WTC11 (cell line): ENCODE results near the gene ARHGAP44. TPM values are rescaled to one million over a fixed set of nuclear protein-coding genes. Genes with fewer than 3 reads are reported as not detected.

ENCODE experiments used
- ATAC-seq: fragments of 200-7000 bp; cut with Tn5 transposase; 2 replicates; pipeline ENCODE4 v1.10.0; 2021; ENCODE audit warnings: mild to moderate bottlenecking, moderate library complexity
- CTCF ChIA-PET: fragments of 300-600 bp; sonication (Branson Sonifier 250); formaldehyde crosslinking; loops from one replicate; lab custom pipeline; 2021; ENCODE audit warnings: antibody characterized with exemption; lab: Charles Lee
- POLR2A ChIA-PET: fragments of 350-600 bp; sonication (Branson Sonifier 250); formaldehyde crosslinking; loops from one replicate; lab custom pipeline; 2021; ENCODE audit warnings: antibody characterized with exemption; lab: Charles Lee
- DNase-seq: peaks from one replicate; pipeline ENCODE4 v3.0.0; 2021; ENCODE audit warnings: low spot score
- H3K27ac Mint-ChIP-seq: 2 replicates; pipeline ENCODE4 v1.8.0; 2021; ENCODE audit warnings: mixed read lengths
- H3K27me3 Mint-ChIP-seq: 2 replicates; pipeline ENCODE4 v1.8.0; 2021; ENCODE audit warnings: low read depth, mild to moderate bottlenecking, moderate library complexity, mixed read lengths
- H3K36me3 Mint-ChIP-seq: 2 replicates; pipeline ENCODE4 v1.8.0; 2021; ENCODE audit warnings: mixed read lengths
- H3K4me1 Mint-ChIP-seq: 2 replicates; pipeline ENCODE4 v1.8.0; 2022; ENCODE audit warnings: mixed read lengths
- H3K4me3 Mint-ChIP-seq: 2 replicates; pipeline ENCODE4 v1.8.0; 2021; ENCODE audit warnings: mild to moderate bottlenecking, moderate library complexity, mixed read lengths
- H3K9me3 Mint-ChIP-seq: 2 replicates; pipeline ENCODE4 v1.8.0; 2021; ENCODE audit warnings: mixed read lengths
- ATF1 ChIP-seq: sonication (generic); formaldehyde crosslinking; IDR thresholded peaks from 2 replicates; pipeline ENCODE4 v1.8.1; 2023; ENCODE audit warnings: mild to moderate bottlenecking, moderate library complexity, missing genetic modification reagents
- FOXK1 ChIP-seq: sonication (generic); formaldehyde crosslinking; IDR thresholded peaks from 2 replicates; pipeline ENCODE4 v1.8.0; 2022; ENCODE audit warnings: mild to moderate bottlenecking, moderate library complexity, missing genetic modification reagents
- MYBL2 ChIP-seq: sonication (generic); formaldehyde crosslinking; IDR thresholded peaks from 2 replicates; pipeline ENCODE4 v1.8.1; 2023; ENCODE audit warnings: mild to moderate bottlenecking, moderate library complexity, missing genetic modification reagents
- RORB ChIP-seq: fragments of 250-450 bp; sonication (Bioruptor Pico); IDR thresholded peaks from 2 replicates; pipeline ENCODE4 v1.9.0; 2021; ENCODE audit warnings: mild to moderate bottlenecking
- TCF7 ChIP-seq: sonication (generic); formaldehyde crosslinking; IDR thresholded peaks from 2 replicates; pipeline ENCODE4 v1.8.0; 2022; ENCODE audit warnings: mild to moderate bottlenecking, low read depth, missing genetic modification reagents, moderate library complexity
- ZNF263 ChIP-seq: sonication (generic); formaldehyde crosslinking; IDR thresholded peaks from 2 replicates; pipeline ENCODE4 v1.8.1; 2022; ENCODE audit warnings: low read depth, mild to moderate bottlenecking, moderate library complexity, missing genetic modification reagents
- total RNA-seq: library from RNA; stranded (reverse); gene quantifications from 3 replicates; pipeline ENCODE4 v1.2.3, GENCODE V29; 2021
- TF ChIP-seq, protein P1 (sequence below): fragments of 250-450 bp; sonication (Bioruptor Pico); IDR thresholded peaks from 2 replicates; pipeline ENCODE4 v1.8.0; 2021; ENCODE audit warnings: mild to moderate bottlenecking
- TF ChIP-seq, protein P2 (sequence below): fragments of 250-450 bp; sonication (Bioruptor Pico); IDR thresholded peaks from 2 replicates; pipeline ENCODE4 v1.9.0; 2021; ENCODE audit warnings: mild to moderate bottlenecking, borderline replicate concordance
- TF ChIP-seq, protein P3 (sequence below): sonication (generic); formaldehyde crosslinking; IDR thresholded peaks from 2 replicates; pipeline ENCODE4 v1.8.1; 2022; ENCODE audit warnings: mild to moderate bottlenecking, moderate library complexity, missing genetic modification reagents
- TF ChIP-seq, protein P4 (sequence below): sonication (generic); formaldehyde crosslinking; IDR thresholded peaks from 2 replicates; pipeline ENCODE4 v1.8.1; 2022; ENCODE audit warnings: low read depth, mild to moderate bottlenecking, moderate library complexity, missing genetic modification reagents, borderline replicate concordance
- TF ChIP-seq, protein P5 (sequence below): sonication (generic); formaldehyde crosslinking; IDR thresholded peaks from 2 replicates; pipeline ENCODE4 v1.8.1; 2023; ENCODE audit warnings: mild to moderate bottlenecking, missing genetic modification reagents

Gene ARHGAP44
- total RNA-seq, 1 experiment from 2014 or later = 23.8 TPM

DNA sequence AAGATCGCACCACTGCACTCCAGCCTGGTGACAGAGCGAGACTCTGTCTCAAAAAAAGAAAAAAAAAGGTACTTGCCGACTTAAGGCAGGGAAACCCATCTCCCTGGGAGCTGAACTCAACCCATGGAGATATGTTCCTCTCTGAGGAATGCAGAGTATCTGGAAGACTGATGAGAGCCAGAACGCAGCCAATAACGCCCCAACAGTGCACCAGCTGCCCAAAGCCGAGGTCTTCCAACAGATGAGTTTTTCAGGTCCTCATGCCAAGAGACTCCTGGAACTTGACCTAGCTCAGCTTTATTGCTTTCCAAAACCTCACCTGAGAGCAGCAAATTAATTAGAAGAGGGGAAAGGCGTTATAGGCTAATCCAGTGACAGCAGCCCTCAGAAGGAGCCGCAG, 219.2 kb downstream of the ARHGAP44 start:
- no peaks in the 10 kb centered on the region for H3K27me3 Mint-ChIP-seq
- peaks cover 80% of the 10 kb centered on the region for H3K36me3 Mint-ChIP-seq
- CTCF ChIA-PET = no interaction called here
- DNase-seq = no peak
- POLR2A ChIA-PET = no interaction called here
- no peaks in the 10 kb centered on the region for H3K9me3 Mint-ChIP-seq
- TF ChIP-seq, protein P1, sequence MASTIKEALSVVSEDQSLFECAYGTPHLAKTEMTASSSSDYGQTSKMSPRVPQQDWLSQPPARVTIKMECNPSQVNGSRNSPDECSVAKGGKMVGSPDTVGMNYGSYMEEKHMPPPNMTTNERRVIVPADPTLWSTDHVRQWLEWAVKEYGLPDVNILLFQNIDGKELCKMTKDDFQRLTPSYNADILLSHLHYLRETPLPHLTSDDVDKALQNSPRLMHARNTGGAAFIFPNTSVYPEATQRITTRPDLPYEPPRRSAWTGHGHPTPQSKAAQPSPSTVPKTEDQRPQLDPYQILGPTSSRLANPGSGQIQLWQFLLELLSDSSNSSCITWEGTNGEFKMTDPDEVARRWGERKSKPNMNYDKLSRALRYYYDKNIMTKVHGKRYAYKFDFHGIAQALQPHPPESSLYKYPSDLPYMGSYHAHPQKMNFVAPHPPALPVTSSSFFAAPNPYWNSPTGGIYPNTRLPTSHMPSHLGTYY (CRISPR knock-in tag) = no peak
- no peak for TF ChIP-seq RORB (CRISPR knock-in tag)
- no peak overlapping the region for H3K27ac Mint-ChIP-seq
- ATAC-seq = no peak
- no peaks in the 10 kb centered on the region for H3K4me1 Mint-ChIP-seq
- no peak overlapping the region for H3K4me3 Mint-ChIP-seq

DNA sequence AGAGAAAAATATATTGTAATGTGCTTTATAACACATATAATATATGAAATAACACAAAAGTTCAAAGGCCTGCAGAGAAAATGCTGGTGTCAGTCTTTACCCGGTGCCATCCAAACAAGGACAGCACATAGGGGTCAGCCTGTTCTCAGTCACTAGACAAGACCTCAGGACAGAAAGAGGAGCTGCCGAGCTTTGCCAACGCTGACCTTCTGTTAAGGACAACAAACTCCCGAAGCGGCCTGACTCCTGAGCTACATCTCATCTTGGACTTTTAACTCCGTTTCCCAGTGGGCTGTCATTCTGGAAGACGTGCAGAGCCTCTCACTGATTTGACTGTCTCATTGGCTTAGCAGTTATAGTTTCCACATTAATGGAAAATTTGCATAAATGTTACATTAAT, 221.7 kb downstream of the ARHGAP44 start:
- Mint-ChIP-seq H3K9me3 (no peaks in the 10 kb centered on the region), H3K27ac (no peak overlapping the region), H3K4me1 (no peaks in the 10 kb centered on the region), H3K27me3 (no peaks in the 10 kb centered on the region), H3K36me3 (peaks cover 85% of the 10 kb centered on the region), H3K4me3 (no peak overlapping the region)
- POLR2A ChIA-PET = no interaction called here
- TF ChIP-seq RORB (CRISPR knock-in tag) (no peak), ZNF263 (CRISPR knock-in tag) (no peak)
- TF ChIP-seq, protein P2, sequence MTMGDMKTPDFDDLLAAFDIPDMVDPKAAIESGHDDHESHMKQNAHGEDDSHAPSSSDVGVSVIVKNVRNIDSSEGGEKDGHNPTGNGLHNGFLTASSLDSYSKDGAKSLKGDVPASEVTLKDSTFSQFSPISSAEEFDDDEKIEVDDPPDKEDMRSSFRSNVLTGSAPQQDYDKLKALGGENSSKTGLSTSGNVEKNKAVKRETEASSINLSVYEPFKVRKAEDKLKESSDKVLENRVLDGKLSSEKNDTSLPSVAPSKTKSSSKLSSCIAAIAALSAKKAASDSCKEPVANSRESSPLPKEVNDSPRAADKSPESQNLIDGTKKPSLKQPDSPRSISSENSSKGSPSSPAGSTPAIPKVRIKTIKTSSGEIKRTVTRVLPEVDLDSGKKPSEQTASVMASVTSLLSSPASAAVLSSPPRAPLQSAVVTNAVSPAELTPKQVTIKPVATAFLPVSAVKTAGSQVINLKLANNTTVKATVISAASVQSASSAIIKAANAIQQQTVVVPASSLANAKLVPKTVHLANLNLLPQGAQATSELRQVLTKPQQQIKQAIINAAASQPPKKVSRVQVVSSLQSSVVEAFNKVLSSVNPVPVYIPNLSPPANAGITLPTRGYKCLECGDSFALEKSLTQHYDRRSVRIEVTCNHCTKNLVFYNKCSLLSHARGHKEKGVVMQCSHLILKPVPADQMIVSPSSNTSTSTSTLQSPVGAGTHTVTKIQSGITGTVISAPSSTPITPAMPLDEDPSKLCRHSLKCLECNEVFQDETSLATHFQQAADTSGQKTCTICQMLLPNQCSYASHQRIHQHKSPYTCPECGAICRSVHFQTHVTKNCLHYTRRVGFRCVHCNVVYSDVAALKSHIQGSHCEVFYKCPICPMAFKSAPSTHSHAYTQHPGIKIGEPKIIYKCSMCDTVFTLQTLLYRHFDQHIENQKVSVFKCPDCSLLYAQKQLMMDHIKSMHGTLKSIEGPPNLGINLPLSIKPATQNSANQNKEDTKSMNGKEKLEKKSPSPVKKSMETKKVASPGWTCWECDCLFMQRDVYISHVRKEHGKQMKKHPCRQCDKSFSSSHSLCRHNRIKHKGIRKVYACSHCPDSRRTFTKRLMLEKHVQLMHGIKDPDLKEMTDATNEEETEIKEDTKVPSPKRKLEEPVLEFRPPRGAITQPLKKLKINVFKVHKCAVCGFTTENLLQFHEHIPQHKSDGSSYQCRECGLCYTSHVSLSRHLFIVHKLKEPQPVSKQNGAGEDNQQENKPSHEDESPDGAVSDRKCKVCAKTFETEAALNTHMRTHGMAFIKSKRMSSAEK (CRISPR knock-in tag) = no peak
- TF ChIP-seq, protein P3, sequence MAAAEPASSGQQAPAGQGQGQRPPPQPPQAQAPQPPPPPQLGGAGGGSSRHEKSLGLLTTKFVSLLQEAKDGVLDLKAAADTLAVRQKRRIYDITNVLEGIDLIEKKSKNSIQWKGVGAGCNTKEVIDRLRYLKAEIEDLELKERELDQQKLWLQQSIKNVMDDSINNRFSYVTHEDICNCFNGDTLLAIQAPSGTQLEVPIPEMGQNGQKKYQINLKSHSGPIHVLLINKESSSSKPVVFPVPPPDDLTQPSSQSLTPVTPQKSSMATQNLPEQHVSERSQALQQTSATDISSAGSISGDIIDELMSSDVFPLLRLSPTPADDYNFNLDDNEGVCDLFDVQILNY (CRISPR knock-in tag) = no peak
- CTCF ChIA-PET = no interaction called here
- no peak for DNase-seq
- ATAC-seq = no peak

DNA sequence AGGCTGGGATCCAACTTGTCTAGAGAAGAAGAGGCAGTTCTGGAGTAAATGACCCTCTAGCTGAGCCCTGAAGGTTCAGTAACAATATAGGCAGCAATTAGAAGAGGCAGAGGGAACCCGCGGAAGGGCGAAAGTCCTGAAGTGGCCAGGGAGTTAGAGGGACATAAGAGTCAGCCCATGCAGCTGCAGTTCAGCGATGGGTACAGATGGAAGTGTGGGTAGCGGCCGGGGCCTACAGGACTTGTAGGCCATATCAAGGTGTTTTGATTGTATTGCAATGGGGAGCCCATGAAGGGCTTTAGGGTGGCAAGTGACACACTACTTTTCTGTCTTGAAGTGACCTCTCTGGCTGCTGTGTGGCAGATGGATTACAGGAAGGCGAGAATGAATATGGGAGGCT, 225.5 kb downstream of the ARHGAP44 start:
- DNase-seq = no peak
- no peak overlapping the region for H3K4me3 Mint-ChIP-seq
- peaks cover 10% of the 10 kb centered on the region for H3K4me1 Mint-ChIP-seq
- peaks cover 70% of the 10 kb centered on the region for H3K36me3 Mint-ChIP-seq
- H3K27ac Mint-ChIP-seq = no peak overlapping the region
- no peaks in the 10 kb centered on the region for H3K27me3 Mint-ChIP-seq
- ATAC-seq = no peak
- ChIA-PET POLR2A (no interaction called here), CTCF (no interaction called here)
- TF ChIP-seq ZNF263 (CRISPR knock-in tag) = no peak
- no peaks in the 10 kb centered on the region for H3K9me3 Mint-ChIP-seq

DNA sequence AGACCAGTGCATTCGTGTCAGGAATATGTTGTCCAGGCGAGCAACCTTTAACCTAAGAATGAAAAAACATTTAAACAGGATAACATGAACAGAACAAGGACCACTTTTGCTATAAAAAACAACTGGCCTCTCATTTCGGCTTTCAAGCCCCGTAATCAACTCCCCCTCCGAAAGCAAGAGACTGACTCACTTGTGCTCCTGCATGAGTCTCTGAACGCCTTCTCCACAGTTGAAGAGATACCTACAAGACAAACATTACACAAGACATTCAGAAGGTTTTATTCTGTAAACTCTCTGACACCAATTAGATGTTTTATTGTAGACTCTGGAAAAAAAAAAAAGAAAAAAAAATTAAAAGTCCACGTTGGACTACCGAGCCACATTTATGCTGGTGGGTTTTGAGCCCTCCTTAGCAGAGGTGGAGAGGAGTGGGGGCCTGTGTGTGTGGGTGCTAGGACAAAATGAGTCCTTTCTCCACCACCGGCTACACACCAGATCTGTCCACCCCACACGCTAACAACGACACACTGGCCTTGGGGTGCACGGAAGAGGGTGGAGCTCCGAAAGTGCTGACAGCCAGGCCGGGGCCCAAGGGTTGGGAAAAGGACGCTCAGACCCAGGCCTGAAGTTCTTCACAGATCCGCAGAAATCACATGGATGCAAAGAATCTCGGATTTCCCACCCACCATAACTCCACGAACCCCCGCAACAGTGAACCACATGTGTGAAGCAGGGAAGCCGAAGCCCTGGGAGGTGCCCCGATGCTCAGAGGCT, 227.8 kb downstream of the ARHGAP44 start:
- no peak for DNase-seq
- no peaks in the 10 kb centered on the region for H3K27me3 Mint-ChIP-seq
- H3K4me3 Mint-ChIP-seq = peak overlapping the region; percentile 95
- peaks cover 13% of the 10 kb centered on the region for H3K4me1 Mint-ChIP-seq
- H3K27ac Mint-ChIP-seq = peak overlapping the region; percentile 63; the same call in 1 of the 2 replicates
- ChIA-PET POLR2A (interaction anchor here (0.6 to 2.3 kb wide), 4 partner anchors 30 to 1284 kb away, joined by 3 to 9 read pairs (median 4); partner anchors contain the start of genes ARHGAP44 and HS3ST3B1), CTCF (interaction anchor here (1.6 to 5.0 kb wide), 2 partner anchors 14 to 275 kb away, joined by 10 to 48 read pairs; no protein-coding TSS in a partner anchor)
- peaks cover 47% of the 10 kb centered on the region for H3K36me3 Mint-ChIP-seq
- no peak for ATAC-seq
- H3K9me3 Mint-ChIP-seq = no peaks in the 10 kb centered on the region
- TF ChIP-seq, protein P4, sequence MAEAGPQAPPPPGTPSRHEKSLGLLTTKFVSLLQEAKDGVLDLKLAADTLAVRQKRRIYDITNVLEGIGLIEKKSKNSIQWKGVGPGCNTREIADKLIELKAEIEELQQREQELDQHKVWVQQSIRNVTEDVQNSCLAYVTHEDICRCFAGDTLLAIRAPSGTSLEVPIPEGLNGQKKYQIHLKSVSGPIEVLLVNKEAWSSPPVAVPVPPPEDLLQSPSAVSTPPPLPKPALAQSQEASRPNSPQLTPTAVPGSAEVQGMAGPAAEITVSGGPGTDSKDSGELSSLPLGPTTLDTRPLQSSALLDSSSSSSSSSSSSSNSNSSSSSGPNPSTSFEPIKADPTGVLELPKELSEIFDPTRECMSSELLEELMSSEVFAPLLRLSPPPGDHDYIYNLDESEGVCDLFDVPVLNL = no peak
- TF ChIP-seq TCF7 (CRISPR knock-in tag) = no peak
- TF ChIP-seq, protein P2 (CRISPR knock-in tag) = no peak
- TF ChIP-seq MYBL2 (CRISPR knock-in tag) = no peak
- TF ChIP-seq FOXK1 (CRISPR knock-in tag) = no peak; the same call in 1 of the 2 replicates
- no peak for TF ChIP-seq ATF1 (CRISPR knock-in tag)
- TF ChIP-seq, protein P5, sequence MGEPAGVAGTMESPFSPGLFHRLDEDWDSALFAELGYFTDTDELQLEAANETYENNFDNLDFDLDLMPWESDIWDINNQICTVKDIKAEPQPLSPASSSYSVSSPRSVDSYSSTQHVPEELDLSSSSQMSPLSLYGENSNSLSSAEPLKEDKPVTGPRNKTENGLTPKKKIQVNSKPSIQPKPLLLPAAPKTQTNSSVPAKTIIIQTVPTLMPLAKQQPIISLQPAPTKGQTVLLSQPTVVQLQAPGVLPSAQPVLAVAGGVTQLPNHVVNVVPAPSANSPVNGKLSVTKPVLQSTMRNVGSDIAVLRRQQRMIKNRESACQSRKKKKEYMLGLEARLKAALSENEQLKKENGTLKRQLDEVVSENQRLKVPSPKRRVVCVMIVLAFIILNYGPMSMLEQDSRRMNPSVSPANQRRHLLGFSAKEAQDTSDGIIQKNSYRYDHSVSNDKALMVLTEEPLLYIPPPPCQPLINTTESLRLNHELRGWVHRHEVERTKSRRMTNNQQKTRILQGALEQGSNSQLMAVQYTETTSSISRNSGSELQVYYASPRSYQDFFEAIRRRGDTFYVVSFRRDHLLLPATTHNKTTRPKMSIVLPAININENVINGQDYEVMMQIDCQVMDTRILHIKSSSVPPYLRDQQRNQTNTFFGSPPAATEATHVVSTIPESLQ (CRISPR knock-in tag) = no peak
